H9 (cell line): Measurements from ENCODE around the gene SEMA5A. TPM values are rescaled to one million over a fixed set of nuclear protein-coding genes. Genes with fewer than 3 reads are reported as not detected.

ENCODE experiments used
- DNase-seq: peaks from one replicate; pipeline ENCODE4 v3.0.0-alpha.2; 2017
- H2AFZ ChIP-seq: one replicate; pipeline ENCODE4 v1.6.1; 2013; ENCODE audit warnings: mild to moderate bottlenecking, low read length, control low read depth, moderate library complexity
- H2AK5ac ChIP-seq: 2 replicates; pipeline ENCODE4 v1.6.1; 2013; ENCODE audit warnings: low read length, control low read depth, mixed read lengths; ENCODE audit not compliant: insufficient read length
- H2BK120ac ChIP-seq: one replicate; pipeline ENCODE4 v1.6.1; 2013; ENCODE audit warnings: low read depth, mild to moderate bottlenecking, low read length, control low read depth, inconsistent platforms; ENCODE audit not compliant: poor library complexity, severe bottlenecking
- H2BK12ac ChIP-seq: 2 replicates; pipeline ENCODE4 v1.6.1; 2013; ENCODE audit warnings: low read length, control low read depth, mixed read lengths, low read depth; ENCODE audit not compliant: insufficient read length
- H2BK15ac ChIP-seq: 2 replicates; pipeline ENCODE4 v1.6.1; 2013; ENCODE audit warnings: low read depth, low read length, control low read depth
- H2BK20ac ChIP-seq: one replicate; pipeline ENCODE4 v1.6.1; 2013; ENCODE audit warnings: low read depth, mild to moderate bottlenecking, low read length, control low read depth, inconsistent platforms; ENCODE audit not compliant: poor library complexity, severe bottlenecking
- H2BK5ac ChIP-seq: 2 replicates; pipeline ENCODE4 v1.6.1; 2013; ENCODE audit warnings: low read length, control low read depth, mixed read lengths; ENCODE audit not compliant: insufficient read length
- H3K14ac ChIP-seq: 2 replicates; pipeline ENCODE4 v1.6.1; 2013; ENCODE audit warnings: low read length, control low read depth; ENCODE audit not compliant: insufficient read depth
- H3K18ac ChIP-seq: 2 replicates; pipeline ENCODE4 v1.6.1; 2013; ENCODE audit warnings: low read depth, mild to moderate bottlenecking, mixed read lengths, low read length, control low read depth; ENCODE audit not compliant: insufficient read length
- H3K23ac ChIP-seq: 2 replicates; pipeline ENCODE4 v1.6.1; 2013; ENCODE audit warnings: low read length, control low read depth, mixed read lengths, low read depth; ENCODE audit not compliant: insufficient read length
- H3K23me2 ChIP-seq: 2 replicates; pipeline ENCODE4 v1.6.1; 2013; ENCODE audit warnings: low read depth, mild to moderate bottlenecking, mixed read lengths, low read length, control low read depth; ENCODE audit not compliant: insufficient read length, poor library complexity, severe bottlenecking
- H3K27ac ChIP-seq: 2 replicates; pipeline ENCODE4 v1.5.1; 2013; ENCODE audit warnings: low read length, control low read depth, mixed read lengths, low read depth; ENCODE audit not compliant: insufficient read length
- H3K27me3 ChIP-seq: 2 replicates; pipeline ENCODE4 v1.6.1; 2013; ENCODE audit warnings: low read length, control low read depth, inconsistent platforms; ENCODE audit not compliant: insufficient read depth
- H3K4ac ChIP-seq: 2 replicates; pipeline ENCODE4 v1.6.1; 2013; ENCODE audit warnings: low read depth, mild to moderate bottlenecking, control low read depth, inconsistent platforms, low read length, moderate library complexity
- H3K4me1 ChIP-seq: 2 replicates; pipeline ENCODE4 v1.6.1; 2013; ENCODE audit warnings: low read length, control low read depth, inconsistent platforms; ENCODE audit not compliant: insufficient read depth
- H3K4me2 ChIP-seq: 2 replicates; pipeline ENCODE4 v1.6.1; 2013; ENCODE audit warnings: low read length, control low read depth, mixed read lengths; ENCODE audit not compliant: insufficient read length, insufficient read depth
- H3K56ac ChIP-seq: 2 replicates; pipeline ENCODE4 v1.6.1; 2013; ENCODE audit warnings: low read depth, mild to moderate bottlenecking, mixed read lengths, low read length, control low read depth; ENCODE audit not compliant: insufficient read length
- H3K79me1 ChIP-seq: 2 replicates; pipeline ENCODE4 v1.6.1; 2013; ENCODE audit warnings: low read depth, mild to moderate bottlenecking, moderate library complexity, low read length, control low read depth, inconsistent platforms; ENCODE audit not compliant: insufficient read depth, poor library complexity, severe bottlenecking
- H3K79me2 ChIP-seq: 2 replicates; pipeline ENCODE4 v1.6.1; 2013; ENCODE audit warnings: low read length, control low read depth, inconsistent platforms; ENCODE audit not compliant: insufficient read depth
- H3K9ac ChIP-seq: 2 replicates; pipeline ENCODE4 v1.6.1; 2013; ENCODE audit warnings: low read length, control low read depth, mixed read lengths; ENCODE audit not compliant: insufficient read length; ENCODE audit errors: extremely low read depth
- H3K9me3 ChIP-seq: one replicate; pipeline ENCODE4 v1.6.1; 2013; ENCODE audit warnings: low read depth, low read length, inconsistent platforms; ENCODE audit not compliant: control insufficient read depth
- H3T11ph ChIP-seq: one replicate; pipeline ENCODE4 v1.6.1; 2013; ENCODE audit warnings: mild to moderate bottlenecking, low read length, control low read depth, inconsistent platforms
- H4K20me1 ChIP-seq: one replicate; pipeline ENCODE4 v1.6.1; 2013; ENCODE audit not compliant: control insufficient read depth, insufficient read length, insufficient read depth
- H4K5ac ChIP-seq: 2 replicates; pipeline ENCODE4 v1.6.1; 2013; ENCODE audit warnings: low read depth, mild to moderate bottlenecking, mixed read lengths, low read length, control low read depth; ENCODE audit not compliant: insufficient read length
- H4K8ac ChIP-seq: replicated peaks from 2 replicates; pipeline ENCODE4 v1.6.1; 2013; ENCODE audit warnings: low read length, control low read depth, mixed read lengths, low read depth; ENCODE audit not compliant: insufficient read length
- H4K91ac ChIP-seq: 2 replicates; pipeline ENCODE4 v1.6.1; 2013; ENCODE audit warnings: low read depth, mild to moderate bottlenecking, moderate library complexity, mixed read lengths, low read length, control low read depth; ENCODE audit not compliant: insufficient read length
- H3K27ac Mint-ChIP-seq, 3 experiments: 2 replicates in 2 of 3; 3 replicates in 1 of 3; pipeline ENCODE4 v1.8.0; 2020 to 2021; ENCODE audit warnings: mixed read lengths in 3 of 3, mild to moderate bottlenecking in 1 of 3, moderate library complexity in 1 of 3
- H3K27me3 Mint-ChIP-seq: 2 replicates; pipeline ENCODE4 v1.8.0; 2021; ENCODE audit warnings: low read depth, mild to moderate bottlenecking, moderate library complexity, mixed read lengths
- H3K36me3 Mint-ChIP-seq, 3 experiments: 2 replicates in 2 of 3; 3 replicates in 1 of 3; pipeline ENCODE4 v1.8.0; 2020 to 2021; ENCODE audit warnings: low read depth in 3 of 3, mixed read lengths in 3 of 3; ENCODE audit not compliant: insufficient read depth in 1 of 3
- H3K4me1 Mint-ChIP-seq, 2 experiments: 2 replicates each; pipeline ENCODE4 v1.8.0; 2020; ENCODE audit warnings: mixed read lengths in 2 of 2
- H3K4me3 Mint-ChIP-seq, 2 experiments: 2 replicates in 1 of 2; 3 replicates in 1 of 2; pipeline ENCODE4 v1.8.0; 2020 to 2021; ENCODE audit warnings: mild to moderate bottlenecking in 2 of 2, mixed read lengths in 2 of 2, moderate library complexity in 1 of 2
- H3K9me3 Mint-ChIP-seq, 2 experiments: 2 replicates in 1 of 2; 3 replicates in 1 of 2; pipeline ENCODE4 v1.8.0; 2020; ENCODE audit warnings: mild to moderate bottlenecking in 2 of 2, mixed read lengths in 2 of 2, moderate library complexity in 1 of 2
- CTCF ChIP-seq: fragments of 200-600 bp; sonication (generic); conservative IDR thresholded peaks from 3 replicates; pipeline ENCODE4 v1.8.0; 2021; ENCODE audit warnings: antibody characterized with exemption, mild to moderate bottlenecking
- WGBS: extraction: QIAGEN DNeasy Blood & Tissue Kit; methylation state at CpG from one replicate; pipeline ENCODE4 v1.1.7; 2013; ENCODE audit warnings: missing lambda C conversion rate, low lambda C conversion rate, mixed read lengths; ENCODE audit not compliant: insufficient read length; ENCODE audit errors: extremely low coverage; 5-methylcytosine and 5-hydroxymethylcytosine counted together
- total RNA-seq: library from RNA; stranded (reverse); gene quantifications from 2 replicates; pipeline ENCODE4 v1.2.1, GENCODE V29; 2021

The SEMA5A gene
- total RNA-seq, 1 experiment from 2014 or later: 4.3 TPM

GRCh38 chr5:9104571-9105339 is 441.1 kb downstream of the SEMA5A start:
- H3K18ac ChIP-seq: no peak overlapping the region
- no peak overlapping the region for H2BK12ac ChIP-seq
- no peak overlapping the region for H2AK5ac ChIP-seq
- Mint-ChIP-seq H3K27ac (no peak overlapping the region), H3K4me1 (no peaks in the 10 kb centered on the region), H3K4me3 (no peak overlapping the region), H3K36me3 (no peaks in the 10 kb centered on the region), H3K9me3 (no peaks in the 10 kb centered on the region), H3K27me3 (no peaks in the 10 kb centered on the region; the same call in 1 of the 2 replicates)
- no peaks in the 10 kb centered on the region for H3K9me3 ChIP-seq
- H3K14ac ChIP-seq: peak overlapping the region; percentile 47; the same call in 1 of the 2 replicates
- no peak overlapping the region for H4K8ac ChIP-seq
- H3K4me2 ChIP-seq: no peak overlapping the region
- no peak overlapping the region for H3K9ac ChIP-seq
- no peak overlapping the region; the same call in 1 of the 2 replicates for H2BK15ac ChIP-seq
- H3K27ac ChIP-seq: no peak overlapping the region
- no peak overlapping the region for H4K5ac ChIP-seq
- no peak overlapping the region for H2BK20ac ChIP-seq
- WGBS: no CpG with 5 or more reads among the region's 3 CpGs
- DNase-seq: no peak
- no peak overlapping the region for H3K23ac ChIP-seq
- no peak overlapping the region for H3K4ac ChIP-seq
- H3T11ph ChIP-seq: no peak overlapping the region
- no peak for TF ChIP-seq CTCF
- no peaks in the 10 kb centered on the region for H3K79me2 ChIP-seq
- H3K4me1 ChIP-seq: no peaks in the 10 kb centered on the region
- H3K23me2 ChIP-seq: no peaks in the 10 kb centered on the region
- H2BK5ac ChIP-seq: no peak overlapping the region
- no peak overlapping the region for H3K56ac ChIP-seq
- no peak overlapping the region for H2BK120ac ChIP-seq
- H4K91ac ChIP-seq: no peak overlapping the region
- H4K20me1 ChIP-seq: no peaks in the 10 kb centered on the region
- no peaks in the 10 kb centered on the region for H3K79me1 ChIP-seq
- no peaks in the 10 kb centered on the region for H3K27me3 ChIP-seq
- H2AFZ ChIP-seq: no peak overlapping the region
